Small intestine (tissue), 7 donors: ENCODE measurements around the gene PIWIL4. TPM values are rescaled to one million over a fixed set of nuclear protein-coding genes. Genes with fewer than 3 reads are reported as not detected.

ENCODE experiments used
- DNase-seq, 2 donors: peaks; one replicate each; pipeline versions ENCODE4 v3.0.0 to v3.0.0-alpha.2; 2013
- FAIRE-seq: peaks from 2 replicates; lab custom pipeline; 2012; peaks lifted over from hg19 to GRCh38; lab: Jason Lieb, UNC
- H3K27ac ChIP-seq, 3 donors: one replicate each; pipeline ENCODE4 v1.5.1; 2013; ENCODE audit warnings: low read length in 2 of 3, mild to moderate bottlenecking in 2 of 3, control low read depth in 1 of 3, inconsistent platforms in 1 of 3, low read depth in 1 of 3, moderate library complexity in 1 of 3
- H3K27me3 ChIP-seq, 3 donors: one replicate each; pipeline ENCODE4 v1.6.1; 2013; ENCODE audit warnings: low read length in 3 of 3, inconsistent platforms in 1 of 3; ENCODE audit not compliant: control insufficient read depth in 3 of 3, insufficient read depth in 3 of 3
- H3K36me3 ChIP-seq, 3 donors: one replicate each; pipeline ENCODE4 v1.6.1; 2013; ENCODE audit warnings: low read length in 3 of 3, inconsistent platforms in 1 of 3, low read depth in 1 of 3, mild to moderate bottlenecking in 1 of 3, moderate library complexity in 1 of 3; ENCODE audit not compliant: control insufficient read depth in 3 of 3, insufficient read depth in 2 of 3
- H3K4me1 ChIP-seq, 3 donors: one replicate each; pipeline ENCODE4 v1.6.1; 2013; ENCODE audit warnings: low read length in 2 of 3, inconsistent platforms in 1 of 3, low read depth in 1 of 3, mild to moderate bottlenecking in 1 of 3, moderate library complexity in 1 of 3; ENCODE audit not compliant: control insufficient read depth in 3 of 3, insufficient read depth in 2 of 3
- H3K4me3 ChIP-seq, 3 donors: one replicate each; pipeline ENCODE4 v1.5.1; 2013; ENCODE audit warnings: low read length in 3 of 3, control low read depth in 1 of 3, inconsistent platforms in 1 of 3, low read depth in 1 of 3, mild to moderate bottlenecking in 1 of 3, moderate library complexity in 1 of 3
- H3K9me3 ChIP-seq, 2 donors: one replicate each; pipeline ENCODE4 v1.6.1; 2013; ENCODE audit warnings: low read depth in 1 of 2, low read length in 1 of 2; ENCODE audit not compliant: control insufficient read depth in 2 of 2, insufficient read depth in 1 of 2
- WGBS, 3 donors: extraction: QIAGEN DNeasy Blood & Tissue Kit; methylation state at CpG; one replicate each; pipeline ENCODE4 v1.1.7; 2013; 5-methylcytosine and 5-hydroxymethylcytosine counted together
- polyA plus RNA-seq, 4 donors: library from polyadenylated mRNA; stranded (reverse) in 3 of 4; unstranded in 1 of 4; fragments of 200-250 nt in 3 of 4; fragments of 120-200 nt in 1 of 4; gene quantifications; one replicate each; pipeline versions ENCODE4 v1.2.1 to v1.2.3, GENCODE V29; 2013
- donor health status: healthy with polysubstance abuse.
- donor health status: control.
- donor health status: control.
- donor health status: Bipolar disorder and iron deficiency.
- donor health status: healthy.

The PIWIL4 gene
- polyA plus RNA-seq, 4 donors = 8.0 to 23.5 (median 16.2) TPM

DNA sequence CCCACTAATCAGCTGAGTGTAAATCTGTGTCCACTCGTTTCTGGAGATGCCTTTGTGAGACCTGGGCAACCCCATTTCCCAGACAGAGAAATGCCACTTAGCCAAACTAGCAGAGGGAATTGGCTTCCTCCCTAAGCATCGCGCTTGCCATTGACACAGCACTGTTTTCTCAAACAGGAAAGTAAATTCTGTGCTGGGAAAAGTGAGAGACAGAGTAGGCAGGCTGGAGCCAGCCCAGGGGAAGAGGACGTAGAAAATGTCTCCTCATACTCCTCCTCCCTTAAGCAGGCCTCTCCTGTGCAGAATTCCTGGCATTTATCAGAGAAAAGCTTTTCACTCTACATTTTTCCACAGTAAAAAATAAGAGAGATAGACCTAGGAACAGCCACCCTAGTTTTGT is 101.9 kb downstream of the PIWIL4 start:
- no peak for FAIRE-seq
- Histone ChIP-seq H3K27me3 (no peaks in the 10 kb centered on the region), H3K36me3 (no peaks in the 10 kb centered on the region), H3K9me3 (peaks cover 0 to 16% of the 10 kb centered on the region in 2 donors), H3K4me3 (no peak overlapping the region), H3K27ac (no peak overlapping the region), H3K4me1 (peaks cover 0 to 3% (median 0%) of the 10 kb centered on the region in 3 donors)
- no peak for DNase-seq
- whole genome bisulfite sequencing, 3 donors = 75 to 91% (median 80%) methylated on average over 4 of the region's 4 CpGs

Other genes starting within 250 kb of the PIWIL4 start
- under 1 TPM in 2 of 4 donors, not detected in 2; 0.13 TPM for gene GPR83, start 165.9 kb upstream of the PIWIL4 start, polyA plus RNA-seq
- 10 to 100 TPM in 1 of 4 donors, 1 to 10 TPM in 3; 1.1 to 24.3 (median 3.9) TPM for gene MRE11, start 73.5 kb upstream of the PIWIL4 start, polyA plus RNA-seq
- 10 to 100 TPM; 14.2 to 33.8 (median 26.7) TPM for gene ANKRD49, start 73.4 kb upstream of the PIWIL4 start, polyA plus RNA-seq
- under 1 TPM in 1 of 4 donors, not detected in 3; 0.09 TPM for gene C11orf97, start 54.9 kb upstream of the PIWIL4 start, polyA plus RNA-seq
- 10 to 100 TPM in 2 of 4 donors, 1 to 10 TPM in 2; 6.0 to 22.4 (median 12.3) TPM for gene FUT4, start 23.4 kb upstream of the PIWIL4 start, polyA plus RNA-seq
- 10 to 100 TPM in 1 of 4 donors, 1 to 10 TPM in 1, under 1 TPM in 2; 0.81 to 16.5 (median 3.7) TPM for gene AMOTL1, start 201.0 kb downstream of the PIWIL4 start, polyA plus RNA-seq